OCI-LY1 (cell line): Measurements from ENCODE around the gene DDHD1.

Experiments used
- EZH2 ChIP-seq: fragments of 200-600 bp; sonication (generic), shearing (Covaris generic); IDR thresholded peaks from 2 replicates; pipeline ENCODE4 v1.8.0; 2017; ENCODE audit warnings: borderline replicate concordance, mixed run types, mild to moderate bottlenecking, antibody characterized with exemption, low read length, moderate library complexity, mixed read lengths
- TF ChIP-seq, protein P1 (sequence below): fragments of 200-600 bp; sonication (generic), shearing (Covaris generic); IDR thresholded peaks from 2 replicates; pipeline ENCODE4 v1.5.1; 2017; ENCODE audit warnings: mild to moderate bottlenecking, antibody characterized with exemption, low read length, moderate library complexity, mixed read lengths

DNA sequence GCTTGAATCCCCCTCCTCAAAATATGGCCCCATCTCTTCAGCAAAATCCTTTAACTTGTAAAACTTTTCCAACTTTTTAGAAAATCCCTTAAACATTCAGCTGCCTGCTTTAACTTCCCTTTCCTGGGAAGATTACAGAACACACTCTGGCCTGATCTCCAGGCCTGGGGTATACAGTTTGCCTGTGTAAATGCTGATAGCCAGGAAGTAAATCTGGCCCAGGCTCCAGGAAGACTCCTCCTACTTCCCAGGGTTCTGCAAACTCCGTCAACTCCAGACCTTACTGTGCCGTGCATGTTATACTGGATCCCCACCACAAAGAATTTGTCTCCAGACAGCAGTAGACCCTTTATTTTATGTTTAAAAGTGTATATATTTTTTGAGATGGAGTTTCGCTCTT, 135.3 kb downstream of the DDHD1 start:
- TF ChIP-seq EZH2, result no peak
- TF ChIP-seq, protein P1, sequence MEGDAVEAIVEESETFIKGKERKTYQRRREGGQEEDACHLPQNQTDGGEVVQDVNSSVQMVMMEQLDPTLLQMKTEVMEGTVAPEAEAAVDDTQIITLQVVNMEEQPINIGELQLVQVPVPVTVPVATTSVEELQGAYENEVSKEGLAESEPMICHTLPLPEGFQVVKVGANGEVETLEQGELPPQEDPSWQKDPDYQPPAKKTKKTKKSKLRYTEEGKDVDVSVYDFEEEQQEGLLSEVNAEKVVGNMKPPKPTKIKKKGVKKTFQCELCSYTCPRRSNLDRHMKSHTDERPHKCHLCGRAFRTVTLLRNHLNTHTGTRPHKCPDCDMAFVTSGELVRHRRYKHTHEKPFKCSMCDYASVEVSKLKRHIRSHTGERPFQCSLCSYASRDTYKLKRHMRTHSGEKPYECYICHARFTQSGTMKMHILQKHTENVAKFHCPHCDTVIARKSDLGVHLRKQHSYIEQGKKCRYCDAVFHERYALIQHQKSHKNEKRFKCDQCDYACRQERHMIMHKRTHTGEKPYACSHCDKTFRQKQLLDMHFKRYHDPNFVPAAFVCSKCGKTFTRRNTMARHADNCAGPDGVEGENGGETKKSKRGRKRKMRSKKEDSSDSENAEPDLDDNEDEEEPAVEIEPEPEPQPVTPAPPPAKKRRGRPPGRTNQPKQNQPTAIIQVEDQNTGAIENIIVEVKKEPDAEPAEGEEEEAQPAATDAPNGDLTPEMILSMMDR, result no peak
